NCI-H2227 treated with DMSO at 0.1 percent for 48 hours (cell line): Measurements from ENCODE around the gene NCKAP5.

Experiments
- DNase-seq: peaks from one replicate; lab custom pipeline; 2025; lab: John Stamatoyannopoulos, UW

The NCKAP5 gene

DNA sequence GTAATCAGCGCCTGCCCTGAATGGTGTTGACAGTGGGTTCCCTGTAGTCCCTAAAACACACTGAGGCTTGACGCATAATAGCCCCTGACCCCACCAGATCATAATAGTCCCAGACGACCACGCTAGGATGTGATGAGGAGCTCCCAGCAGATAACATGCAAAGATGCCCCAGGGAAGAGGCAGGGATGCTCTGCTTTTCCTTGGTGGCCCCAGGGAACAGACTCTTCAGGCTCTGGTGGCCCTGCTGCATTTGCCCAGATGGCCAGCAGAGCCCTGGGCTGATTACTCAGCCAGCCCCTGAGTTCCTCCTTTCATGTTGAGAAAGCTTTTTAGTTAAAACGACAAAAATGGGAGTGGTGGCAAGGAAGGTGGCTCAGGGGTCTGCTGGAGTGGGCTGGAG, 5.9 kb upstream of the NCKAP5 start:
- no peak for DNase-seq

DNA sequence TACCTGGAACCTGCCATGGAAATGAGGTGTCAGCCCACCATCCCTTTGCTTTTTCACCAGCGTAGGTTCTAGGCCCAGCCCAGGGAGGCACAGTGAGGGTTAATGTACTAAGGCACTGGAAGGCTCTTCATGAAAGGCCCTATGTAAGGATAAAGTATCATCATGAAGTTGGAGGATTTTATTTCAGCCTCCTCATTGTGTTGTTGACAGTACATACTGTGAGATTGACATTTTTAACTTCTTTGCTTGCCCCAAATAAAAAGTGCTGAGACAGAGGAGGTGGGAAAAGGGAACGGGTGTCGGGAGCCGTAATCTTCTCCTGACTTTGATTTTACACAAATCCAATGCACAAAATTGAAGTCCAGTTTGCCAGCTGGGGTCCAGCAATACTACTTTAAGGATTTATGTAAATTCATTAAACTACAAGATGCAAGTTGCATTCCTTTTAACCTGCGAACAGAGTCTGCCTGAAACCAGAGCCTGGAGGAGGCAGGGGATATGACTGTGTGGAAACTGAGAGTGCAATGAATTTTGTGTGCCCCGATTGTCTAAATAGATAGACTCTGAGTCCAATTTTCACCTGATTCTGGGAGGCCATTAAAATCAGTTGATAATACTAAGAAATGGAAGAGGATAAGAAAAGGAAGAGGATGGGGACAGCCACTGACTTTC, 5.4 kb upstream of the NCKAP5 start:
- DNase-seq: no peak

DNA sequence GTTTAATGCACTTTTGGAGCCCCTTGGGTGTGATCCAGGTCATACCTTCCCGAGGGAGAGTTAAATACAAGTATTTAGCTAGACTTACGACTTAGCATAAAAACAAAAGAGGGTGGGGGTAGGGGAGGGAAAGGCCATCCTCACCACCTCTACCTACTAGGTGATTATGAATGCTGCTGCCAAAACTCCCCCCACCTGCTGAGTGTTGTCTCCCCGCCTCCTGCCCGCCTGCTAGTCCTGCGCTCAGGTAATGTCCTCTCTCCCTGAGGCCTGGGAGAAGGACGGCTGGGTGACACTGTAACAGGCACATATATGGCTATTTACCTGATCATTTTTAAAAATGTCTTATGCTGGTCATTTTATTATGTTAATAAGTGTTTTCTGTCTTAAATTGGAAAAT, 3.0 kb upstream of the NCKAP5 start:
- DNase-seq: no peak

DNA sequence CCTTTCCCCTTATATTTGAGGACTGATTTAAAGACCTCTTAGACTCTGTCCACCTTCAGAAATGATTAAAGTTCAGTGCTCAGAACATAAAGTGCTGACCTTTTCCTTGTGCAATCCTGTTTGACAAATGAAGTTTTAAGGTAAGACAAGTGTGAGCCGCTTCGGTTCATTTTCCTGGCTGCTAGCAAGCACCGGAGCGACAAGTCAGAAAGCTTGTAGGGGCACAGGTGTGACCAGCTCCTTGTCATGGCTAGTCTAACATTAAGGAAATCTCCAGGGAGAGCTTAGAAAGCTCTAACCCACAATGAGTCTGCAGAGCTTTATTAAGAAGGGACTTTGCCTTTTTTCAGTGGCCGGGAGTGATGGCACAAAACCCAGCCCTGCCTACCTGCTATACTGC, 2.3 kb upstream of the NCKAP5 start:
- DNase-seq: no peak

DNA sequence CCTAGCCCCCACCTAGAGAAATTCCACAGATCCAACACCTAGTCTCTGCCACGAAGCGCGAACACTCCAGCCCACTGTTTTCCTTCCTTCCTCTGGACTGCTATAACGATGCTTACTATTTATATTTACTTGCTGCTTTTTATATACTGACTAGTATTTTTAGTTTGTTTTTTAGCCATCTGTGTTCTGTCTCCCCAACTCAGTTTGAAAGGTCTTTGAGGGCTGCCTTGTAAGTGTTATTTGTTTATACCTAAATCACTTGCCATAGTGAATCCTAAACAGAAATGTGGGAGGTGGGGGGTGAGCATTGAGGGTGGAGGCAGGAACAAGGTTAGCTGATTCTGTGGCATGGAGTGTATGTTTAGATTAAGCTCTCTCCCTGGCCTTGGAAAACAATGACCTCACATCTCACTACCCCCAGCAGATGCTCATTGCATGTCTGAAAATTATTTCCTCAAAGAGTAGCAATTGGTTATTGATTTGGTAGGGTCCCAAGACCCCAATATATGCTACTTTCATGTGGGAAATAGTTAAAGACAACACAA, 1.1 kb upstream of the NCKAP5 start:
- DNase-seq: no peak

DNA sequence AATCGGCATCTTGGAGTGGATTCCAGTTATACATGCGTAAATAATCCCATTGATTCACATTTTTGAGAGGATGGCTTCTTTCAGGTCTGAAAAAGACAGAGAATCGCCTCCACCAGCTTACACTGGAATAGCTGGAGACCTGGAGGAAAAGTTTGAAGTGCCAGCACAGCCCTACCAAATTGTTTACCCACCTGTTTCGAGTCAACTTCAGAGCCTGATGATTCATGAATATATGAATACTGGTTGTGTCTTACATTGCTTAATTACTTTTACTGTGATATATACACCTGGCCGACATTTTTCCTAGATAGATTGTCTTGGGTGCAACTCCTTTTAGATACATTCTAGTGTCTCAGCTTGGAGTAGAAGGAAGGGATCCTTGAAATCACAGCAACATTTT, 335 bp upstream of the NCKAP5 start:
- no peak for DNase-seq

DNA sequence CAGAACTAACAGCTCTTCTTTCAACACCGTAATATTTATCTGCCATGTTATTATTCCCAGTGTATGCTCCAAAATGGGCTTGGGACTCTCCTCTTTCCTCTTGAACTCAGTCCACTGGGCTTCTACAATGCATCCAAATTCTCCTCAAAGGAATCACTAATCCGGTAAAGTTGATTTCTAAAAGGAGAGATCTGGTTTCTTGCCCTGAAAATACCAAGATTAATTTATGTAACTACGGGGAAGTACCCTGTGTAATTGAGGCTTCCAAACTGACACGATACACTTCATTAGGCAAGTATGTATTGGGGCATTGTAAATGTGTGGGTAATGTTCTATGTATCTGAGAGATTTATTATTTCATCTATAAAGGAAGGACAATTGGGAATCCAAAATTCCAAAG, 5.7 kb downstream of the NCKAP5 start:
- no peak for DNase-seq

DNA sequence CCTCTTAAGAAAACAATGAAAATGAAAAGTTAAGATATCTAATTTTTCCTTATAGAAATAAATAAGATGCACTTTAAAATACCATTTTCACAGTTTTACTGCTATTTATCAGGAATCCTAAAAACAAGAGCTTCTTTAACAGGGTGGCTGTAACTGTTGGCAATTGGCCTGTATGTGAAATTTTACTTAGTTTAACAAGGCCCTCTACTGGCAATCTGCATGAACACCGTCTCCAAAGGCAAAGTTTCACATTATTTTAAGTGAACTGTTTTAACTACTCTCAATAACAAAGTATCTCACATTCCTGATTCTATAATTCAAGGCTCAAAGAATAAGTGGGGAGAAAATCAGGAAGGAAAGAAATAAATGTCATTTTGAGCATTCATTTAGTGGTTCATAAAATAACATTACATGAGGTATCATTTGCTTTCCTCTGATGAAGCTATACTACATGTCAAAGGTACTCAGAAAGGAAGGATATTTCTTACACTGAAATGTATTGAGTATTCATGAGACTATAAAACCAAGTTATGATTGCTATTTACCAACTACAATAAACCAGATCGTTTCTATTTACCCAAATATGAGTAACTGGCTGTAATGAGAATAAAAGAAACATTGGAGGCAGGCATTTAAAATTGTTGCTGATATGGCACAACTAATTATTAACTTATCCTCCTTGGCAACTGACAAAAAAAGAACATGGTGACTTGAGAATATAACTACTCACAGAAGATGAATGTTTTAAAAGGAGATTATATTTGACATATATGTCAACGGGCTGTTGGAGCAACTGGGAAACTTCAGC, 7.0 kb downstream of the NCKAP5 start:
- peak; percentile 68 for DNase-seq

DNA sequence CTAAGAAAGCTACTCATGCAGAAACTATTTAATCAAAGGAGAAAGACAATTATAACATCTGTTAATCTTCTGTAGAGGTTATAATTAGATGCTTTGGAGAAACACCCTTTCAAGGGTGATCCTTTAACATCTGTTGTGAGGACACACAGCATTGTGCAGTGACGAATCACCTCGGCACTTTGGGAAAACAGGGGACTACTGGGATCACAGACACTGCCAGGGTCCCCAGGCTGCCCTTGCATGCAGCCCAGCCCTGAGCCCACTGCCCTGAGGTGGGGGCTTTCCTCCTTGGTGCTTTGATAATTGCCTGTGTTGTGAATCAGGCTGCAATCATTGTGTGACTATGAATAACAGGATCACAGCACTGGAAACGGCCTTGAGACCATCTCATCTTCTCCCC, 10.6 kb downstream of the NCKAP5 start:
- no peak for DNase-seq

DNA sequence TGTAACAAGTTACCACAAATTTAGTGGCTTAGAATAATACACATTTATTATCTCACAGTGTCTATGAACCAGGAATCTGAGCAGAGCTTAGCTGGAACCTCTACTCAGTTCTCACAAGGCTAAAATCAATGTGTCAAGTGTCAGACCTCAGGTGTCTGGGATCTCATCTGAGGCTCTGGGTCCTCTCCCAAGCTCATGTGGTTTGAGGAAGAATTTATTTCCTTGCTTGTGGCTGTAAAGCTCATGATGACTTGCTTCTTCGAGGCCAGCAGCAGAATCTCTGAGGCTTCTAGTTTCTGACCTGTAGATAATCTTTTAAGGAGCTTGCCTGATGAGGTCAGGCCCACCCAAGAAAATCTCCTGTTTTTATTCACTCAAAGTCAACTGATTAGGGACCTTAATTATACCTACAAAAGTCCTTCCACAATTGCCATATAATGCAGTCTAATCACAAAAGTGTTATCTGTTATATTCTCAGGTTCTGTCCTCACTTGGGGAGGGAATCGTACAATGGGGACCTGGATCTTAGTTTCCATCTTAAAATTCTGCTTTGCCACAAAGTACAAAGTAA, 14.3 kb downstream of the NCKAP5 start:
- no peak for DNase-seq

DNA sequence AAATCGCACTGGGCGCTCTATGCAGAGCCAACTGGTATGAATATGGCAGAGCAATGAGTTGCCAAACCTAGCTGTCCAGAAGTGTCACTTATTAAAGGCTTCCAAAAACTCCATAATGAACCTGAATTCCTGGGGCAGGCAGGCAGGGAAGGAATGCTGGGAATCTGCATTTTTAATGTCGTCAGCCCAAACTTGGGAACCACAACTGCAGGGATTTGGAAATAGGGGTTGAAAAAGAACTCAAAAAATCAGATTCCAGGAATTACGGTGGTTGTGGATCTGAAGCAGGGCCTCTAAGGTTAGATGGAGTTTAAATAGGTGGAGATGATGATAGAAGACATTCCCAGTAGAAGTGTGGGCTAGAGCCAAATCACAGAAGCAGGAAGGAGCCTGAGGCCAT, 15.0 kb downstream of the NCKAP5 start:
- DNase-seq: no peak

DNA sequence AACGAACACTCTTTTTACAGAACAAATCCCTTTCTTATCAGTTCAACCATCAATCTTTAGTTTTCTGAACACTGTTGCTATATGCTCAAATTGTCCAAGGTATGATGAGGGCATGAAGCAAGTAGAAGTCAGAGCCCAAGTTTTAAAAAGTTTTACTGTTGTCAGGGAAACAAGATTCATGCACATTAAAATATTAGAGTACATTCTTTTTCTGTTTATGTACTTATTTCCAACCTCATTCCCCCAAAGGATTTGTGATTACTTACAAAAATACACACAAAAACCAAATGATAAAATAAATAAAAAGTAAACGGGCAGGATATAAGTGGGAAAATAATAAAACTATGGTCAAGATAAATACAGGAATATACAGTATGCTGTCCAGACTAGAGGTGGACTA, 15.4 kb downstream of the NCKAP5 start:
- no peak for DNase-seq

DNA sequence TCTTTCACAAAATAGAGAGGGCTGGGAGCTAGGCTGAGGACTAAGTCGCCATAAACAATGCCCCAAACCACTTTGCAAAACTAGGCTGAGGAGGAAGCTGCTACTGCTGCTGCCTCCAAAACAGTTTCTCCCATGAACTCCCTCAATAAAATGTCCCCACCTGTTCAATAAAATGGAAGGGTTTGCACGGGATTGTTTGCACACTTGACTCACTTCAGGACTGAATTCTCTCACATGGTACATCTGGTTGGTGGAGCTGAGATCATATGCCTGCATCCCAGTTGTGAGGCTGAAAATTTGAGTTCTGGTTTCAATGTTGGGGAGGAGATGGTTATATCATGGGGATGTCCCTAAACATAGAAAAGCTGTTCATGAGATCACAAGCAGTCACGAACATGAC, 26.5 kb downstream of the NCKAP5 start:
- no peak for DNase-seq

DNA sequence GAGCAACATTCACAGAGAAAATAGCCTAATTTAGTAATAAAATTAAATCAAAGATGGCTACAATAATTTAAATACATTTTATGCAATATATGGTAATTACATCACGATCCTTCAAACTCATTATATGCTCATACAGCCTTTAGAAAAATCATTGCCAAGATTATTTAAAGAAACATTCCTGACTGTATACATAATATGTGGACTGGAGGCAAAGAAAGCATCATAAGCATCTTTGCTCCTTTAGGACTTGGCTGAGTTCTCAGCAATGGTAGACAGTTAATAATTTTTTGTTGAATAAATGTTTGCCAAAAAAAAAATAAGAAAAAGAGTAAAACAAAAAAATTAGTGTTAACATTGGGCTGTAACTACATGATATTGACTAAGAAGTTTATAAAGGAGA, 26.9 kb downstream of the NCKAP5 start:
- no peak for DNase-seq

DNA sequence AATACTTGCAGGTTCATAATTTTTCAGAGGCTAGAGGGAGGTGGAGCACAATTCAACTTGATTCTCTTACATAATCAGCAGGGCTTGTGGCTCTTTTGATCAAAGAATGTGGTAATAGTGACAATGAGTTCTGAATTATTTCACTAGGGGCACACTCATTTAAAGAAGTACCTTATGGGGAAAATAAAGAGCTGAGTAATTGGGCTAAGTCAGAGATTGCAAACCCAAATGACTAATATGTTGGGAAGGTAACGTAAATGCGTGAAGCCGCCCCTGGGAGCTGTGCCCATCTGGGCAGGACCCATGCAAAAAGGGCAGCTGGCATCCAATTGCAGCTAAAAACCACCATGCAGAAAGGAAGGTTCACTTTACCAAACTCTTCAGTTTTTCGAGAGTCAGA, 35.3 kb downstream of the NCKAP5 start:
- DNase-seq: no peak

DNA sequence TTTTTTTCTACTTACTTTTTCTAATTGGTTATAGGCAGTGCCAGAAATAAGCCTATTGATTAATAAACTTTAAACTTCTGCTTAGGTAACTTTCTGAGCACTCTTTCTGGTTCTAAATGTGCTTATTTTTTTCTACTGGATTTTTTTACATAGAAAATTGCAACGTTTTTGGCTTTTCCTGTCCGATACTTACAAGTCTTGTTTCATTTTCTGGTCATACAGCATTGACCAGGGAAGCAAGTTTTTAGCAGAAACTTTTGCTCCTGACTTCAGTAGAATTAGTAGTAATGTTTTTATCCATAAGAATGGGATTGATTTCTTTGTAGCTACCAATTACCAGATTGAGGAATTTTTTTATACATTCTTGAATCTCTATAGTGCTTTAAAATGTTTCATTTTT, 36.9 kb downstream of the NCKAP5 start:
- DNase-seq: no peak

DNA sequence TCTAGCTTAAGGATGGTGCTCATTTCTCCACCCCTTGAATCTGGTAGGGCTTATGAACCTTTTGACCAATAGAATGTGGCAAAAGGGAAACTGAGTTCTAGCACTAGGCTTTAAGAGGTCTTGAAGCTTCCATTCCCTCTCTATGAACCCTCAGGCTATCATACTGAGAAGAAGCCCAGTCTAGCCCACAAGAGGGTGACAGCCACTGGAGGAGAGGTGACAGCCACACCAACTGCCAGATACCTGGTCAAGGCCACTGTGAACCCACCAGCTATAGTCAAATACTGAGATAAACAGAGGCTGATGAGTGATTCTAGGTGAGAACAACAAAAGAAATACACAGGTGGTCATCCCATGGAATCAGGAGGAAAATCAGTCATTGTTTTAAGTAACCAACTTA, 37.6 kb downstream of the NCKAP5 start:
- no peak for DNase-seq

DNA sequence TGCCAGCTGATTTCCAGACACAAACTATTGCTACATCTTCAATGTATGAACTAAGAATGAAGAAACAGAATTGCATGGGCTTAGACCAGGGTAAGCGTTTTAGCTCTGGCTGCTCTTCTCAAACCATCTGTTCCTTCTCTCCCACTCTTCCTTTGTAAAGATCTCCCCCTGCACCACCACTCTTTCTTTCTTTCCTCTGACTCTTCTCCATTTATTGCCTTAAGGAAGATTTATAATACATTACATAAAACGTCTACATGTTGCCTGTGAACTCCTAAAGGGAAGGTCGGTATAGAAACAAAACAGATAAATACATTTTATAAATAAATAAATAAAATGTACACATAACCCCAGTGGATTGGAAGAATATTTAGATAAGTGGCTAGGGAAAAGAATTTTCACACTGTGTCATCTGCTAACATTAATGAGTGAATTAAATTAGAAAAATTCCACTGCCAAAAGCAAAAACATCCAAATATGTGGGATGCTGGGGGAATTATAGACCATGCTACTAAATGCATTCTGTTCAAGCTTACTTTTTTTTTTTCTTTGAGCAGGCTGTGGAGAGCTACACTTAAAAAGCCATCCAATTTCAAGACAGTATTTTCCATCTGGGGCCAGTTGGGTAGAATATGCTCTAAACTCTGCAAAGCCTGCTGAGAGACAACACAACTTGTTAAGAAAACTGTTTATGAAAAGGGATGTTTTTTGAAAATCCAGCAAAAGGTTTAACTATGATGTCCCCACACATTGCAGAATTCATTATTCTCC, 41.5 kb downstream of the NCKAP5 start:
- DNase-seq: no peak

DNA sequence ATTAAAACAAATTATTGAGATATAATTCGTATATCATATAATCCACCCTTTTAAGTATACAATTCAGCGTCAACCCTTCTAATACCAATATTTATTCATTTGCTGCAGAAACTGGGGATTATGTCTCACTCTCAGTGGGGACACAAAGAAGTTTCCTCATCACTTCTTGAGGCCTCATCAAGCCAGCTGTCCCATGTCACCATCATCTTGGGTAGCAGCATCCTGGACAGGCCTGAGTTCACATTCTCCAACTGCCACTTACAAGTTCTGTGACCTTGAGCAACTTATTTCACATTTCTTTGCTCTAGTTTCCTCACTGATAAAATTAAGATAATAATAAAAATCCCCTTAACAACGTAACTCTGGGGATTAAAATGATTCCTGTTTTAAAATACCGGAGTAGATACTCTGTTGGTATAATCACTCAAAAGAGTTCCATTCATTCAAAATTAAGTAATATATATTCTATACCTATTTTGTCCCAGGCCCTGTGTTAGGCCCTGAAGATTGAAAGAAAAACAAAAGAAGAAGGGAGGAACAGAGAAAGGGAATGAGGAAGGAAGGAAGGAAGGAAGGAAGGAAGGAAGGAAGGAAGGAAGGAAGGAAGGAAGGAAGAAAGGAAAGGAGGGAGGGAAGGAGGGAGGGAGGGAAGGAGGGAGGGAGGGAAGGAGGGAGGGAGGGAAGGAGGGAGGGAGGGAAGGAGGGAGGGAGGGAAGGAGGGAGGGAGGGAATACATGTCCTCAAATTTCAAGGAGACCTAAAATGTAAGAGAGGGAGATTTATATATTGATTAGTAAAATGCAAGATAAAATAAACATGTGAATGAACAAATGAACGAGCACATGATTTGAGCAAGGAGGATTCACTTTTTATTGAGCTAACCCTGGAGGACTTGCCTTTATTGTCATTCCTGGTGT, 42.4 kb downstream of the NCKAP5 start:
- no peak for DNase-seq

DNA sequence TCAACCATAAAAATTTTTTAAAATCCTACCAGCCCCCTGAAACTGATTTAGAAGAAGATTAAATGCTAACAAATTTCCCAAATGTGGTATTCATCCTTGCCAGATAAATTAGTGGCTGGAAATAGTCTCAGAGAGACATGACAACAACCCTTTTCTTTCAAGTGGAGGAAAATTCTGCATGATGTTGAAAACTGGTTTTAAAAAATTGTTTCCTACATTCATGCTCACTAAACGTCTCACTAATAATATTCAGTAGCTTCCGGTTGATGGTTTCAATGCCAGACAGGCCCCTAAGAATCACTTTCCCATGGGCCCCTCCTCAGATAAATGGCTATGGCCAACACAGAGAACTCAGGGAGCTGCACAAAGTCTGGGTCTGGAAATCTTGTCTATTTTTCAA, 43.2 kb downstream of the NCKAP5 start:
- DNase-seq: no peak

DNA sequence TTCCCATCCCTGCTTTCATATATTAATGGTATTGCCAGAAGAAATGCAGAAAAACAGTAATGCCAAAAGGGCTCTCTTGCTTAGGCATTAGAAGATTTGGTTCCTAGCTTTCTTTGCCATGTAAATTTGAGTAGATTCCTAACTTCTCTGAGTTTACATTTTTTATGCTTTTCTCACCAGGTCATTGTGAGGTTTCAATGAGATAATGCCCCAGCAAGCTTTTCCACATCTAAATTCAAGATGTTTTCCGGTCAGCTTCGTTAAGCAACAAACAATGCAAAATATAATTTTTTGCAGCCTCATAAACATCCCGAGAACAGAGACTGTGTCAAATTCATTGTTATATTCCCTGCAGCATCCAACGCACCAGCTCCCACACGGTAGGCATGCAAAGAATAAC, 44.9 kb downstream of the NCKAP5 start:
- no peak for DNase-seq
